Calu3 (cell line): ENCODE measurements around the gene CRYGN. TPM values are rescaled to one million over a fixed set of nuclear protein-coding genes. Genes with fewer than 3 reads are reported as not detected.

Source experiments
- BruUV-seq: library from RNA; stranded (reverse); fragments of 400-500 nt; replicated peaks from 2 replicates; lab custom pipeline; 2021; lab: Mats Ljungman, UMichigan
- CTCF ChIA-PET: fragments of 300-600 bp; sonication (Branson Sonifier 250); formaldehyde crosslinking; loops from one replicate; lab custom pipeline; 2022; ENCODE audit warnings: antibody characterized with exemption; lab: Charles Lee
- DNase-seq: peaks from one replicate; pipeline ENCODE4 v3.0.0; 2022
- H3K27ac Mint-ChIP-seq: one replicate; pipeline ENCODE4 v1.8.0; 2022; ENCODE audit warnings: mixed read lengths; ENCODE audit not compliant: unreplicated experiment
- H3K27me3 Mint-ChIP-seq: one replicate; pipeline ENCODE4 v1.8.0; 2022; ENCODE audit warnings: mixed read lengths; ENCODE audit not compliant: unreplicated experiment
- H3K36me3 Mint-ChIP-seq: one replicate; pipeline ENCODE4 v1.8.0; 2022; ENCODE audit warnings: mild to moderate bottlenecking, moderate library complexity, mixed read lengths; ENCODE audit not compliant: insufficient read depth, unreplicated experiment
- H3K4me1 Mint-ChIP-seq: one replicate; pipeline ENCODE4 v1.8.0; 2022; ENCODE audit warnings: mild to moderate bottlenecking, low read depth, mixed read lengths; ENCODE audit not compliant: unreplicated experiment
- H3K4me3 Mint-ChIP-seq: one replicate; pipeline ENCODE4 v1.8.0; 2022; ENCODE audit warnings: mild to moderate bottlenecking, low read depth, moderate library complexity, mixed read lengths; ENCODE audit not compliant: unreplicated experiment
- H3K9me3 Mint-ChIP-seq: one replicate; pipeline ENCODE4 v1.8.0; 2022; ENCODE audit warnings: low read depth, mixed read lengths; ENCODE audit not compliant: unreplicated experiment
- CTCF ChIP-seq: fragments of 200-600 bp; IDR thresholded peaks from one replicate; pipeline ENCODE4 v1.8.0; 2022; ENCODE audit warnings: antibody characterized with exemption; ENCODE audit not compliant: unreplicated experiment
- intact Hi-C: fragments of 100-400 bp; cut with micrococcal nuclease; formaldehyde crosslinking; loops from one replicate; pipeline ENCODE4 v1.10.0; 2022; ENCODE audit not compliant: unreplicated experiment
- total RNA-seq: library from RNA; stranded (reverse); gene quantifications from 2 replicates; pipeline ENCODE4 v1.2.3, GENCODE V29; 2022

CRYGN gene
- total RNA-seq, 1 experiment from 2014 or later, result not detected

- no TSS peak for BruUV-seq
- TF ChIP-seq CTCF, result no peak
- DNase-seq, result no peak
- CTCF ChIA-PET, result no interaction called here
- peaks cover 26% of the 10 kb centered on the region for H3K27me3 Mint-ChIP-seq
- intact Hi-C loops, result no loop called here
- no peak overlapping the region for H3K27ac Mint-ChIP-seq
- peaks cover 13% of the 10 kb centered on the region for H3K4me1 Mint-ChIP-seq
- no peak overlapping the region for H3K4me3 Mint-ChIP-seq
- peaks cover 9% of the 10 kb centered on the region for H3K9me3 Mint-ChIP-seq
- peaks cover 7% of the 10 kb centered on the region for H3K36me3 Mint-ChIP-seq
These were observed 16.7 kb downstream of the CRYGN start for GRCh38 chr7:151423226-151423625.

- H3K9me3 Mint-ChIP-seq, result peaks cover 9% of the 10 kb centered on the region
- no peak for DNase-seq
- H3K36me3 Mint-ChIP-seq, result no peaks in the 10 kb centered on the region
- H3K4me3 Mint-ChIP-seq, result no peak overlapping the region
- intact Hi-C loops, result no loop called here
- peaks cover 9% of the 10 kb centered on the region for H3K4me1 Mint-ChIP-seq
- no TSS peak for BruUV-seq
- H3K27me3 Mint-ChIP-seq, result peaks cover 26% of the 10 kb centered on the region
- no peak overlapping the region for H3K27ac Mint-ChIP-seq
- CTCF ChIA-PET, result no interaction called here
- no peak for TF ChIP-seq CTCF
These were observed 17.7 kb downstream of the CRYGN start for GRCh38 chr7:151422212-151422611.

GRCh38 chr7:151420144-151420543 lies 19.8 kb downstream of the CRYGN start:
- intact Hi-C loops, result no loop called here
- Mint-ChIP-seq H3K4me1 (no peaks in the 10 kb centered on the region), H3K4me3 (no peak overlapping the region), H3K9me3 (peaks cover 9% of the 10 kb centered on the region), H3K27me3 (peaks cover 46% of the 10 kb centered on the region), H3K27ac (no peak overlapping the region), H3K36me3 (no peaks in the 10 kb centered on the region)
- TF ChIP-seq CTCF, result no peak
- no TSS peak for BruUV-seq
- DNase-seq, result no peak
- CTCF ChIA-PET, result no interaction called here

GRCh38 chr7:151416941-151417315 lies 23.0 kb downstream of the CRYGN start:
- Mint-ChIP-seq H3K27me3 (peaks cover 71% of the 10 kb centered on the region), H3K27ac (no peak overlapping the region), H3K36me3 (no peaks in the 10 kb centered on the region), H3K9me3 (peaks cover 1% of the 10 kb centered on the region), H3K4me3 (no peak overlapping the region), H3K4me1 (no peaks in the 10 kb centered on the region)
- DNase-seq, result no peak
- intact Hi-C loops, result no loop called here
- BruUV-seq, result no TSS peak
- CTCF ChIA-PET, result no interaction called here
- no peak for TF ChIP-seq CTCF
